ENCODE results near the gene VAX1. TPM values are rescaled to one million over a fixed set of nuclear protein-coding genes. Genes with fewer than 3 reads are reported as not detected.

VAX1 gene
- total RNA-seq, 1 donor from 2014 or later = not detected

DNA sequence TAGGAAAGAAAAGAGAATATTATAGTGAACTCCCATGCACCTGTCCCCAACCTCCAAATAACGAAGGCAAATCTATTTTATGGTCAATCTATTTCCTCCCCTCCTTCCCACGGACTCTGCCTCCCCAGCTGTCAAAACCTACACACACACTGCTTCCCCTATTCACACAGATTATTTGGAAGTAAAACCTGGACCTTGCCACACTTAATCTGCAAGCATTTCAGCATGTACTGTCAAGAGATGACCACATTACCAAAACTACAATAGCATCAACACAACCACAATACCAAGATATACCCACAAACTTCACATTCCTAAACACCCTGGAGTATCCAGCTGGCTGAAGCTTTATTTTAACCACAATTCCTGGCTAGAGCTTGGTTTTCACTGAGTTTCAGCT lies 31.4 kb upstream of the VAX1 start:
- TF ChIP-seq, protein P1, sequence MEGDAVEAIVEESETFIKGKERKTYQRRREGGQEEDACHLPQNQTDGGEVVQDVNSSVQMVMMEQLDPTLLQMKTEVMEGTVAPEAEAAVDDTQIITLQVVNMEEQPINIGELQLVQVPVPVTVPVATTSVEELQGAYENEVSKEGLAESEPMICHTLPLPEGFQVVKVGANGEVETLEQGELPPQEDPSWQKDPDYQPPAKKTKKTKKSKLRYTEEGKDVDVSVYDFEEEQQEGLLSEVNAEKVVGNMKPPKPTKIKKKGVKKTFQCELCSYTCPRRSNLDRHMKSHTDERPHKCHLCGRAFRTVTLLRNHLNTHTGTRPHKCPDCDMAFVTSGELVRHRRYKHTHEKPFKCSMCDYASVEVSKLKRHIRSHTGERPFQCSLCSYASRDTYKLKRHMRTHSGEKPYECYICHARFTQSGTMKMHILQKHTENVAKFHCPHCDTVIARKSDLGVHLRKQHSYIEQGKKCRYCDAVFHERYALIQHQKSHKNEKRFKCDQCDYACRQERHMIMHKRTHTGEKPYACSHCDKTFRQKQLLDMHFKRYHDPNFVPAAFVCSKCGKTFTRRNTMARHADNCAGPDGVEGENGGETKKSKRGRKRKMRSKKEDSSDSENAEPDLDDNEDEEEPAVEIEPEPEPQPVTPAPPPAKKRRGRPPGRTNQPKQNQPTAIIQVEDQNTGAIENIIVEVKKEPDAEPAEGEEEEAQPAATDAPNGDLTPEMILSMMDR (IDR thresholded peaks at IDR 0.05) = no peak
- no peak for DNase-seq (ENCODE audit: low spot score)
- peaks cover 79% of the 10 kb centered on the region for H3K27me3 Mint-ChIP-seq (ENCODE audit: low read depth)
- H3K36me3 Mint-ChIP-seq (ENCODE audit: low read depth) = no peaks in the 10 kb centered on the region
- H3K4me1 Mint-ChIP-seq (ENCODE audit: low read depth) = peaks cover 15% of the 10 kb centered on the region
- H3K4me3 Mint-ChIP-seq (ENCODE audit: unreplicated experiment) = no peak overlapping the region
- H3K9me3 Mint-ChIP-seq (ENCODE audit: low read depth) = no peaks in the 10 kb centered on the region
- no peak overlapping the region for H3K27ac Mint-ChIP-seq (ENCODE audit: unreplicated experiment)

DNA sequence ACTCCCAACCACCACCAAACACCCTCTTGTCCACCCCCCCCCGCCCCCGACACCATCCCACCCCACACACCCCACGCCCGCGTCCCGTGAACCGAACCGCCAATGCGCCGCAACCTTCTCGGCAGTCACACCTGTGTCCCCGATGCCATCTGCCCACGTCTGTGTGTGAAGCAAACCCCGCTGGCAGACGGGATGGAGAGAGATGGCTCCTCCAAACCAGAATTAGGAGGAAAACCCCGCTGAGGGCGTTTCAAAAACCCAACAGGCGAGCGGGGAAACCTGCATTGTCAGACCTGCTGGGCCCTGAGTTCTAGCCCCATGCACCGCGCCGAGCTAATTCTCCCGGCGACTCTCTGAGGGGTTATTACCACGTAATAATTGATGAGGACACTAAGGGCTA lies 30.7 kb upstream of the VAX1 start:
- Mint-ChIP-seq H3K27me3 (ENCODE audit: low read depth) (peaks cover 85% of the 10 kb centered on the region), H3K9me3 (ENCODE audit: low read depth) (no peaks in the 10 kb centered on the region), H3K36me3 (ENCODE audit: low read depth) (no peaks in the 10 kb centered on the region), H3K4me3 (ENCODE audit: unreplicated experiment) (no peak overlapping the region), H3K27ac (ENCODE audit: unreplicated experiment) (no peak overlapping the region), H3K4me1 (ENCODE audit: low read depth) (peaks cover 15% of the 10 kb centered on the region)
- TF ChIP-seq, protein P1 (IDR thresholded peaks at IDR 0.05) = no peak
- DNase-seq (ENCODE audit: low spot score) = no peak

DNA sequence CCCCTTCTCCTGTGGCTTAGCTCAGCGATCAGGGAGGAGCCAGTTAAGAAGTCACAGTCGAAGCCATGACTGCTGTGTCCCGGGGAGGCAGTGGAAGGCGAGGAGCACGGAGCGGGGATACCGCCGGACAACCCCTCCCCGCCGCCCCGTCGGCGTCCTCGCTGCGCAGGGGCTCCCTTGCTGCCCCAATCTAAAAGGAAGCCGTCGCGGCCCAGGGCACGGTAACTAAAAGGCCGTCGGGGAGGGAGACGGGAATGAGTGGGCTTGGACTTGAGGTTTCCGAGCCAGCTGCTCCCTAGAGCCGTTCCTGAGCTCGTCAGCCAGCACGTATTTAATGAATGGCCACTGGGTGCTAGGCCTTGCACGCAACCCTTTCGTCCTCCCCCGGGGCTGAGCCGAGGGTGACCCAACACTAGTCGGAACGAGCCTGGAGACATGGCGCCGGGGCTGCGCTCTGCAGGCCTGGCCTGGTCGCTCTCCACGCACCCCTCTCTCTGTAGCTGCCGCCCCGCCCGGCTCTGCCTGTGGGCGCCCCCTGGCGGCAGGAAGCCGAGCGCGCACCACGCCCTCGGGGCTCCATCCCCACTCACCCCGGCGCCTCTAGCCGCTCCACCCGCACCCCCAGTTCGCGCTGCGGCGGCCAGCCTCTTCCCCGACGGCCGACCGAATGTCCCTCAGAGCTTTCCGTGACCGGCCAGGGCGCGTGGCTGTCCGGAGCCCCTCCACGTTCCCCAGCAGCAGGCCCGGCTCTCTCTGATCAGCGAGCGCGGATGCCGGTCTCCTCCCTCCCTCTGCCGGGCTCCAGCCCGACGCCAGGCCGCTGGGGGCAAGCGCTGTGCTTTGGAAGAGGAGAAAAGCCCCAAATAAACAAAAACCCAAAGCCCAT lies 30.0 kb upstream of the VAX1 start:
- TF ChIP-seq, protein P1 (IDR thresholded peaks at IDR 0.05) = peak; percentile 97
- H3K9me3 Mint-ChIP-seq (ENCODE audit: low read depth) = no peaks in the 10 kb centered on the region
- no peak for DNase-seq (ENCODE audit: low spot score)
- H3K27ac Mint-ChIP-seq (ENCODE audit: unreplicated experiment) = no peak overlapping the region
- peaks cover 78% of the 10 kb centered on the region for H3K27me3 Mint-ChIP-seq (ENCODE audit: low read depth)
- H3K4me3 Mint-ChIP-seq (ENCODE audit: unreplicated experiment) = peak overlapping the region; percentile 52
- H3K36me3 Mint-ChIP-seq (ENCODE audit: low read depth) = no peaks in the 10 kb centered on the region
- peaks cover 15% of the 10 kb centered on the region for H3K4me1 Mint-ChIP-seq (ENCODE audit: low read depth)

DNA sequence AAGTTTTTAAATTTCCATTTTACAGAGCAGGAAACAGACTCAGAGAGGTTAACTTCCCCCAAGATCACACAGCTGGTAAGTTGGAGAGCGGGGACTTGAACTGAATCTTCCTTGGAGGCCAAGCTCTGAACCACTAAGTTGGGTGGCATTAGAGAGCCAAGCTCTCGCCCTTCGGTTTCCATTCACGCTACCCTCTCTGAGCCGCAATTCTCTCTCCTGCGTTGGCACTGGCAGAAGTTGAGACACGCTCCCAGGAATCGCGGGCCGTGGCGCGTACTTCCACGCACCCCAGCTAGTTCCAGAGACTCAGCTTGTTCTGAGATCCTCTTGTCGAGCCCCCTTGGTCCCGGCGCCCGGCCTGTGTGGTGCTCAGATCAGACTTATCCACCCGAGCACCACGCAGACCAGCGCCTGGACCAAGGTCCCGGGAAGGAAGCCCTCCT lies 29.3 kb upstream of the VAX1 start:
- Mint-ChIP-seq H3K27me3 (ENCODE audit: low read depth) (peaks cover 77% of the 10 kb centered on the region), H3K4me1 (ENCODE audit: low read depth) (peaks cover 19% of the 10 kb centered on the region), H3K27ac (ENCODE audit: unreplicated experiment) (no peak overlapping the region), H3K4me3 (ENCODE audit: unreplicated experiment) (peak overlapping the region; percentile 12), H3K36me3 (ENCODE audit: low read depth) (no peaks in the 10 kb centered on the region), H3K9me3 (ENCODE audit: low read depth) (no peaks in the 10 kb centered on the region)
- TF ChIP-seq, protein P1 (IDR thresholded peaks at IDR 0.05) = no peak
- DNase-seq (ENCODE audit: low spot score) = no peak

DNA sequence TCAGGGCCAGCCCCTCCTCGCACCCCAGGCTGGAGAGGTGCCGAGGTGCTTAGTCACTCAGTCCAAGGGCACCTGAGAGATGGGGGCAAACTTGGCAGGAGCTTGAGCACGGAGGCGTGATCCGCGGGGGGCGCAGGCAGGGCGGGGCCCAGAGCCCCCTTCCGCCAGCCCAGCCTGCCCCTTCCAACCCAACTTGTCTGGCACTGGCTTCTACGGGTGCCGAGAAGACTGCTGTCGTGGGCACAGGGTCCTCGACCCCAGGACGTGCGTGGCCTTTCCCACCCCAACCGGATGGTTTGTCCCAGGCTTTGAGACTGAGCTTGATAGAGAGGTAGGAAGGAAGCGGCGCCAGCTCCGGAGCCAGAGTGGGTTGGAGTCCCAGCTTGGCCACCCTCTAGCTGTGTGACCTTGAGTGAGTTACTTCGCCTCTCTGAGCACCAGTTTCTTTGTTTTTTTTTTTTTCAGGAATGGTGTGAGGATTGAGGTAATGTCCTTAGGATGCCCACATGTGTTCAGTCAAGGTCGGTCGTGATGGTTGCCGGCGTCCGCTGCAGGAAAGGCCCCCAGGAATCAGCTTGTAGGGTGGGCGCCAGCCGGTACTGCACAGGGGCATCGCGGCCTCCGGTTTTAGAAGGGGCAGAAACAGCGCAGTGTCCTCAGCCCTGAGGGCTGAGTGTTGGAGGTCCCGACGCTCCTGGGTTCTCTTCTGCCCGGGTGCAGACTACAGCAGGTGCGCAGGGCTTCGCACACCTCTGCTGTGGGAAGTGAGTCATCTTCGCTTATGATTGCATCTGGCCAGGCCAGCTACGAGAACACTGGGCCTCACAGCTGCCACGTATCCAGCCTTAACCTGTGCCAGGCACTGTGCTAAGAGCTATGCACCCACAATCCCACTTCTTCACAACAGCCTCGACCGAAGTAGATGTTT lies 28.6 kb upstream of the VAX1 start:
- TF ChIP-seq, protein P1 (IDR thresholded peaks at IDR 0.05) = no peak
- no peak for DNase-seq (ENCODE audit: low spot score)
- H3K27me3 Mint-ChIP-seq (ENCODE audit: low read depth) = peaks cover 74% of the 10 kb centered on the region

More for the DNA sequence above, 28.6 kb upstream of the VAX1 start:
- Mint-ChIP-seq H3K9me3 (ENCODE audit: low read depth) (no peaks in the 10 kb centered on the region), H3K27ac (ENCODE audit: unreplicated experiment) (no peak overlapping the region), H3K36me3 (ENCODE audit: low read depth) (no peaks in the 10 kb centered on the region), H3K4me3 (ENCODE audit: unreplicated experiment) (no peak overlapping the region), H3K4me1 (ENCODE audit: low read depth) (peaks cover 22% of the 10 kb centered on the region)

Data from chondrocyte (in vitro differentiated cells).